AG04450 (cell line): Measurements from ENCODE around the gene RUVBL2. TPM values are rescaled to one million over a fixed set of nuclear protein-coding genes. Genes with fewer than 3 reads are reported as not detected.

Experiments
- CTCF ChIA-PET: fragments of 300-600, 350-600 bp; formaldehyde crosslinking; extraction: SDS; loops from one replicate; lab custom pipeline; 2022; ENCODE audit warnings: antibody characterized with exemption, inconsistent platforms; lab: Charles Lee
- POLR2A ChIA-PET: fragments of 350-600 bp; formaldehyde crosslinking; extraction: SDS; loops from one replicate; lab custom pipeline; 2021; ENCODE audit warnings: antibody characterized with exemption, inconsistent platforms; lab: Yijun Ruan, JAX
- DNase-seq: peaks from one replicate; pipeline ENCODE4 v3.0.0-alpha.2; 2011; ENCODE audit warnings: low read depth, low spot score
- H3K27ac ChIP-seq: one replicate; pipeline ENCODE4 v1.5.1; 2012; ENCODE audit warnings: low read depth, low read length, control low read depth
- H3K27me3 ChIP-seq: one replicate; pipeline ENCODE4 v1.6.0; 2012; ENCODE audit warnings: low read length; ENCODE audit not compliant: control insufficient read depth, insufficient read depth
- H3K4me3 ChIP-seq: 2 replicates; pipeline ENCODE4 v1.5.1; 2011; ENCODE audit warnings: mild to moderate bottlenecking, low read depth, low read length, control low read depth
- H3K9me3 ChIP-seq: 2 replicates; pipeline ENCODE4 v1.5.1; 2012; ENCODE audit warnings: low read length; ENCODE audit not compliant: control insufficient read depth, insufficient read depth
- CTCF ChIP-seq: IDR thresholded peaks from 2 replicates; pipeline ENCODE4 v1.5.1; 2011; ENCODE audit warnings: low read depth, low read length, control low read depth, inconsistent platforms
- polyA plus RNA-seq: library from polyadenylated mRNA; depleted of rRNA; stranded (reverse); fragments of >200 nt; gene quantifications from 2 replicates; pipeline ENCODE4 v1.2.3, GENCODE V29; 2011

RUVBL2 gene
- polyA plus RNA-seq, 1 experiment = 107 TPM

GRCh38 chr19:48990400-48990799 is 3.3 kb upstream of the RUVBL2 start:
- POLR2A ChIA-PET = no interaction called here

GRCh38 chr19:48991011-48991609 is 2.6 kb upstream of the RUVBL2 start:
- CTCF ChIA-PET = interaction anchor here (1.0 to 3.0 kb wide), 5 partner anchors 9 to 203 kb away, joined by 3 to 61 read pairs (median 4); no protein-coding TSS in a partner anchor
- POLR2A ChIA-PET = interaction anchor here (0.7 to 3.0 kb wide), 4 partner anchors 12 to 118 kb away, joined by 3 to 22 read pairs (median 6); partner anchors contain the start of genes FTL and PPP1R15A

More at GRCh38 chr19:48990400-48990799, 3.3 kb upstream of the RUVBL2 start:
- Histone ChIP-seq H3K9me3 (no peaks in the 10 kb centered on the region), H3K4me3 (no peak overlapping the region), H3K27ac (peak overlapping the region; percentile 0), H3K27me3 (no peaks in the 10 kb centered on the region)
- CTCF ChIA-PET = interaction anchor here (1.1 kb wide), 1 partner anchor 9 kb away, joined by 4 read pairs; no protein-coding TSS in a partner anchor
- TF ChIP-seq CTCF = no peak
- no peak for DNase-seq

GRCh38 chr19:48991873-48992580 is 1.7 kb upstream of the RUVBL2 start:
- H3K4me3 ChIP-seq = peak overlapping the region; percentile 96
- DNase-seq = peak; percentile 62
- POLR2A ChIA-PET = interaction anchor here (0.5 to 3.0 kb wide), 8 partner anchors 13 to 119 kb away, joined by 3 to 22 read pairs (median 8); partner anchors contain the start of genes FTL and PPP1R15A

More at GRCh38 chr19:48991011-48991609, 2.6 kb upstream of the RUVBL2 start:
- Histone ChIP-seq H3K27ac (no peak overlapping the region), H3K4me3 (peak overlapping the region; percentile 96), H3K9me3 (no peaks in the 10 kb centered on the region), H3K27me3 (no peaks in the 10 kb centered on the region)
- no peak for TF ChIP-seq CTCF
- DNase-seq = no peak

DNA sequence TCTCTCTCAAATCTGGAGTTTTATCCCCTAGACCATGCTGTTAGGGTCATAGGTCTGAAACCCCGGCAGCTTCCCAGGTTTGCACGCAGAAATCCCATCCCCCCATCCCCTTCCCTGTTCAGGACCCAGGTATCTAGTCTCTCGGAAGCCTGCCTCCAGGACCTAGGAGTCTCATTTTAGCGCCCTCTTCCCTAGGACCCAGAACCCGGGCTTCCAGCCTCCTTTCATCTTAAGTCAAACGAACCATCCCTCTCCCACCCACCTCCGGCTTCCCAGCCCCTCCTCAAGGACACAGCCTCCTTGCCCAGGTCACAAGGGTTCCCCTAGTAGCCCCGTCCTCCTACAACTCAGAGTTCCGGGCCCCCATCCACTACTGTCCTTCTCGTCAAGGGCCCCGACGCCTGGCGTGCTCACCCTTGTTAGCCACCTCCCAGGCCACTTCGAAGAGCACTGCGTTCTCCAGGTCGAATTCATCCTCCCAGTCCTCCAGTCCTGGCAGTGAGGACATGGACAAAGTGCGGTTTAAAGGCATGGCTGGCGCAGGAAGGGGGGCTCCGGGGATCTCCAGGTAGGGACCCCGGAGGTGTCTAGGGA is 1.0 kb upstream of the RUVBL2 start:
- Histone ChIP-seq H3K27ac (peak overlapping the region; percentile 68), H3K4me3 (peak overlapping the region; percentile 96), H3K27me3 (no peaks in the 10 kb centered on the region), H3K9me3 (no peaks in the 10 kb centered on the region)
- POLR2A ChIA-PET = interaction anchor here (0.7 to 3.0 kb wide), 17 partner anchors 9 to 373 kb away, joined by 3 to 22 read pairs (median 4); partner anchors contain the start of genes CGB7, FTL, LIN7B and PPP1R15A
- CTCF ChIA-PET = interaction anchor here (0.5 to 3.0 kb wide), 19 partner anchors 9 to 197 kb away, joined by 3 to 61 read pairs (median 5); partner anchors contain the start of genes BCAT2 and CGB7
- DNase-seq = no peak
- TF ChIP-seq CTCF = no peak

More at GRCh38 chr19:48991873-48992580, 1.7 kb upstream of the RUVBL2 start:
- no peak for TF ChIP-seq CTCF
- Histone ChIP-seq H3K27ac (peak overlapping the region; percentile 68), H3K27me3 (no peaks in the 10 kb centered on the region), H3K9me3 (no peaks in the 10 kb centered on the region)
- CTCF ChIA-PET = interaction anchor here (0.5 to 3.0 kb wide), 11 partner anchors 9 to 204 kb away, joined by 3 to 61 read pairs (median 4); no protein-coding TSS in a partner anchor
